ENCODE results near the gene TOP1.
"Not testable (repeated sequence)": the region's sequence is repeated elsewhere in the genome, so short reads cannot be mapped to it uniquely, and the experiment has no call there.

TOP1 gene

DNA sequence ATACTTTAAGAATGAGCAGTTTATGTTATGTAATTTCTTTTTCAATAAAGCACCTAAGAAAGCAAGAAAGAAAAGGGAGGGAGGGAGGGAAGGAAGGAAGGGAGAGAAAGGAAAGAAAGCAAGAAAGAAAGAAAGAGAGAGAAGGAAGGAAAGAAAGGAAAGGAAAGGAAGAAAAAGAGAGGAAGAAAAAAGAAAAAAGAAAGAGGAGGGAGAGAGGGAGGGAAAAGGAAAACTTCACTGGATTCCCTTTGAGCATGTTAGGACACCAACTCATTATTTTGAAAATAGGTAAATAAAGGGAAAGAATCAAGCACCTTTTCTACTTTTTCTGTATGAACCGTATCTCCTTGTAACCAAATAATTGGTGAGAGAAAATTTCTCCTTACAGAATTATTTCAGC, 32.3 kb upstream of the TOP1 start:
- DNase-seq (ENCODE audit: extremely low read depth, low read depth): no peak

DNA sequence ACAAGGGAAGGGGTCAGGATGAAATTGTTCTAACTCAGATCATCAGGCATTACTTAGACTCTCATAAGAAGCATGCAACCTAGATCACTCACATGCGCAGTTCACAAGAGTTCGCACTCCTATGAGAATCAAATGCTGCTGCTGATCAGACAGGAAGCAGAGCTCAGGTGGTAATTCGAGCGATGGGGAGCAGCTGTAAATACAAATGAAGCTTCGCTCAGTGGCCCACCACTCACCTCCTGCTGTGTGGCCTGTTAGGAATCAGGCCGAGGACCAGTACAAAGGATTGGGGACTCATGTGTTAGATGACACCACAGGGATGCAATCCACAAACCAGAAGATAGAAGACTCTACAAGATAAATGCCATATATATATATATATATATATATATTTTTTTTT, 31.5 kb upstream of the TOP1 start:
- no peak overlapping the region for H3K4me3 ChIP-seq (replicated peaks; ENCODE audit: low read depth, low read length)
- DNase-seq (ENCODE audit: extremely low read depth, low read depth): no peak
- TF ChIP-seq, protein P1, sequence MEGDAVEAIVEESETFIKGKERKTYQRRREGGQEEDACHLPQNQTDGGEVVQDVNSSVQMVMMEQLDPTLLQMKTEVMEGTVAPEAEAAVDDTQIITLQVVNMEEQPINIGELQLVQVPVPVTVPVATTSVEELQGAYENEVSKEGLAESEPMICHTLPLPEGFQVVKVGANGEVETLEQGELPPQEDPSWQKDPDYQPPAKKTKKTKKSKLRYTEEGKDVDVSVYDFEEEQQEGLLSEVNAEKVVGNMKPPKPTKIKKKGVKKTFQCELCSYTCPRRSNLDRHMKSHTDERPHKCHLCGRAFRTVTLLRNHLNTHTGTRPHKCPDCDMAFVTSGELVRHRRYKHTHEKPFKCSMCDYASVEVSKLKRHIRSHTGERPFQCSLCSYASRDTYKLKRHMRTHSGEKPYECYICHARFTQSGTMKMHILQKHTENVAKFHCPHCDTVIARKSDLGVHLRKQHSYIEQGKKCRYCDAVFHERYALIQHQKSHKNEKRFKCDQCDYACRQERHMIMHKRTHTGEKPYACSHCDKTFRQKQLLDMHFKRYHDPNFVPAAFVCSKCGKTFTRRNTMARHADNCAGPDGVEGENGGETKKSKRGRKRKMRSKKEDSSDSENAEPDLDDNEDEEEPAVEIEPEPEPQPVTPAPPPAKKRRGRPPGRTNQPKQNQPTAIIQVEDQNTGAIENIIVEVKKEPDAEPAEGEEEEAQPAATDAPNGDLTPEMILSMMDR (IDR thresholded peaks at IDR 0.05; ENCODE audit: low read depth, low read length, missing control alignments): no peak

More for the DNA sequence above, 32.3 kb upstream of the TOP1 start:
- no peak overlapping the region for H3K4me3 ChIP-seq (replicated peaks; ENCODE audit: low read depth, low read length)
- TF ChIP-seq, protein P1 (IDR thresholded peaks at IDR 0.05; ENCODE audit: low read depth, low read length, missing control alignments): no peak

DNA sequence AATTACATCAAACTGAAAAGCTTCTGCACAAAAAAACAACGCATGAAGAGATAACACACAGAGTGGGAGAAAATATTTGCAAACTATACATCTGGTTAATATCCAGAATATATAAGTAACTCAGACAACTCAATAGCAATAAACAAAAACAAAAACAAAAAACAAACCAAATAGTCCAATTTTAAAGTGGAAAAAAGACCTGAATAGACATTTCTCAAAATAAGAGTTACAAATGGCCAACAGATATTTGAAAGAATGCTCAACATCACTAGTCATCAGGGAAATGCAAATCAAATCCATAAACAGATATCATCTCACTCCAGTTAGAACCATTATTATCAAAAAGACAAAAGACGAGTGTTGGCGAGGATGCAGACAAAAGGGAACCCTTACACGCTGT, 28.8 kb upstream of the TOP1 start:
- TF ChIP-seq, protein P1 (IDR thresholded peaks at IDR 0.05; ENCODE audit: low read depth, low read length, missing control alignments): no peak
- H3K4me3 ChIP-seq (replicated peaks; ENCODE audit: low read depth, low read length): no peak overlapping the region
- DNase-seq (ENCODE audit: extremely low read depth, low read depth): no peak

DNA sequence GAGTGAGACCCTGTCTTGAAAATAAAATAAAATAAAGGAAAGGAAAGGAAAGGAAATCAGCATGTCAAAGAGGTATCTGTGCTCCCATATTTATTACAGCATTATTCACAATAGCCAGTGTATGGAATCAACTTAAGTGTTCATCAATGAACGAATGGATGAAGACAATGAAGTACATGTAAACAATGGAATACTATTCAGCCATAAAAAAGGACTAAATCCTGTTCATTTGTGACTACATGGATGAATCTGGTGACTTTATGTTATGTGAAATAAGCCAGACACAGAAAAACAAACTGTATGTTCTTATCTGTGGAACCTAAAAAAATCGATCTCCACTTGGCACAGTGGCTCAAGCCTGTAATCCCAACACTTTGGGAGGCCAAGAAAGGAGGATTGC, 28.0 kb upstream of the TOP1 start:
- TF ChIP-seq, protein P1 (IDR thresholded peaks at IDR 0.05; ENCODE audit: low read depth, low read length, missing control alignments): no peak
- DNase-seq (ENCODE audit: extremely low read depth, low read depth): no peak
- H3K4me3 ChIP-seq (replicated peaks; ENCODE audit: low read depth, low read length): no peak overlapping the region

DNA sequence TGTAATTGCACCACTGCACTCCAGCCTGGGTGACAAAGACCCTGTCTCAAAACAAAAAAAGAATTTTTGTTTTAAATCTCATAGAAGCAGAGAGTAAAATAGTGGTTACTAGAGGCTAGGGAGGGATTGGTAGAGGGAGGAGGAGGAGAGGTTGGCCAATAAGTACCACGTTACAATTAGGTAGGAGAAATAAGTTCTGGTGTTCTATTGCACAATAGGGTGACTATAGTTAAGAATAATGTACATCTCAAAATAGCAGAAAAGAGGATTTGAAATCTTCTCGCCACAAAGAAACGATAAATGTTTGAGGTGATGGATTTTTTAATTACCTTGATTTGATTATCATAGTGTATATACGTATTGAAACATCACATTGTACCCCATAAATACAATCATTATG, 27.1 kb upstream of the TOP1 start:
- TF ChIP-seq, protein P1 (IDR thresholded peaks at IDR 0.05; ENCODE audit: low read depth, low read length, missing control alignments): no peak
- no peak overlapping the region for H3K4me3 ChIP-seq (replicated peaks; ENCODE audit: low read depth, low read length)
- no peak for DNase-seq (ENCODE audit: extremely low read depth, low read depth)

DNA sequence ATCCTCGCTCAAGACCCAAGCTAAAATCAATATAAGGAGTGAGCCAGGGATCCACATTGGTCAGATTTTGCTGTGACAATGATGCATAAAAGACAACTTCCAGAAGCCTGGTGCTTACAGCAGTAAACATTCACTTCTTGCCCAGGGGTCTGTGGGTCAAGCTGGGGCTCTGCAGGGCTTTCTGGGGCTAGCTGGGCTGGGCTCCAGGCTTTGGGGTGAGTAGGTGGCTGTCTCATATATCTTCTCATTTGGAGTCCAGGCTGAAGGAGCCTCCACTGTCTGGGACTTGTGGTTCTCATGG, 25.8 kb upstream of the TOP1 start:
- DNase-seq (ENCODE audit: extremely low read depth, low read depth): no peak
- TF ChIP-seq, protein P1 (IDR thresholded peaks at IDR 0.05; ENCODE audit: low read depth, low read length, missing control alignments): no peak
- peak overlapping the region; percentile 25 for H3K4me3 ChIP-seq (replicated peaks; ENCODE audit: low read depth, low read length)

DNA sequence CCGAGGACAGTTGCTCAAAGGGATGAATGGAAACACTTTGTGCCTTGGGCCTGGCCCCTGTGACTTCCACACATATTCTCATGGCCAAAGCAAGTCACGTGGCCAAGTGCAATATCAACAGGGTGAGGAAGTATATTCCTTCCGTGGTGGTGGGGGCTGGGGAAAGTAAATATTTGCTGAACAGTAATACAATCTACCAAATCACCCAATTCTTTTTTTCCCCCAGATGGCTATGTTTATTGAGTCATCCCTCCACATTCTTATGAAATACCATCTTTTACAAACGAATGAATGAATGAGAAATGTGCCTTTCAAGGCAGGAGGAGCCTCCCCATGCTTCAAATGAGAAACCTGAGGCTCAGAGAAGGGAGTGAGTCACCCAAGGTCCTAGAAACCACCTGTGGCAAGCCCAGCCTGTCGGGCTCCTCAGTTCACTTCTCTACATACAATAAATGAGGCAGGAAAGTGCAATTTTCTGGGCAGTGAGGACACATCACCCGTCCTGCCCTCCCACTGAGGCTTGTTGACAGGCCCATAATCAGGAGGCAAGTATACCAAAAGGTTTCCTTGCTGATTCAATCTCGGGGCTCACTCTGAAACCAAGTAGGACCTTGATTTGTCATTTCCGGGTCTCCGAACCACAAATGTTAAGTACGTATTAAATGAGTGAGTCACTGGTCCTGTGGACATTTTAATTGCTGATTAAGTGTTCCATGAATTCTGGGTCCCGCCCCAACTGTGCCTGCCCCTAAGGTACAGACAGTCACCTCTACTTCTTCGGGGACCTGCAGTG, 25.3 kb upstream of the TOP1 start:
- TF ChIP-seq, protein P1 (IDR thresholded peaks at IDR 0.05; ENCODE audit: low read depth, low read length, missing control alignments): no peak
- peak; percentile 97 for DNase-seq (ENCODE audit: extremely low read depth, low read depth)
- H3K4me3 ChIP-seq (replicated peaks; ENCODE audit: low read depth, low read length): peak overlapping the region; percentile 25

DNA sequence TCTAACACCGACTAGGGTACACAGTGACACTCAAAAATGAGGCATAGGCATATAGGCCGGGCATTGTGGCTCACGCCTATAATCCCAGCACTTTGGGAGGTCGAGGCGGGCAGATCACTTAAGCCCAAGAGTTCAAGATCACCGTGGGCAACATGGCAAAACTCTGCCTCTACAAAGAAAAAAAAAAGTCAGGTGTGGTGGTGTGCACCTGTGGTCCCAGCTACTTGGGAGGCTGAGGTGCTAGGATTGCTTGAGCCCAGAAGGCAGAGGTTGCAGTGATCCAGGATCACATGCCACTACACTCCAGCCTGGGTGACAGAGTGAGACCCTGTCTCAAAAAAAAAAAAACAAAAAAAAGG, 24.7 kb upstream of the TOP1 start:
- peak overlapping the region; percentile 24 for H3K4me3 ChIP-seq (replicated peaks; ENCODE audit: low read depth, low read length)
- DNase-seq (ENCODE audit: extremely low read depth, low read depth): not testable (repeated sequence)
